ENCODE data around the gene ALKBH5. TPM values are rescaled to one million over a fixed set of nuclear protein-coding genes. Genes with fewer than 3 reads are reported as not detected.

ALKBH5 gene
- polyA plus RNA-seq, 3 donors: 50.4 to 79.1 (median 78.9) TPM

- H3K4me2 ChIP-seq (replicated peaks; ENCODE audit: extremely low read depth, low read length, poor library complexity, severe bottlenecking): peak overlapping the region; percentile 92
- H3K4me3 ChIP-seq (replicated peaks in 1 of 3; ENCODE audit: low read depth in 2 of 3, low read length in 3 of 3): peak overlapping the region; percentile 78 to 82 (median 81)
- WGBS (ENCODE audit: insufficient coverage): under 1% methylated on average over 14 of the region's 16 CpGs
- peaks cover 0 to 2% (median 1%) of the 10 kb centered on the region in 3 donors for H3K27me3 Mint-ChIP-seq (ENCODE audit: low read depth in 3 of 3)
- TF ChIP-seq, protein P1, sequence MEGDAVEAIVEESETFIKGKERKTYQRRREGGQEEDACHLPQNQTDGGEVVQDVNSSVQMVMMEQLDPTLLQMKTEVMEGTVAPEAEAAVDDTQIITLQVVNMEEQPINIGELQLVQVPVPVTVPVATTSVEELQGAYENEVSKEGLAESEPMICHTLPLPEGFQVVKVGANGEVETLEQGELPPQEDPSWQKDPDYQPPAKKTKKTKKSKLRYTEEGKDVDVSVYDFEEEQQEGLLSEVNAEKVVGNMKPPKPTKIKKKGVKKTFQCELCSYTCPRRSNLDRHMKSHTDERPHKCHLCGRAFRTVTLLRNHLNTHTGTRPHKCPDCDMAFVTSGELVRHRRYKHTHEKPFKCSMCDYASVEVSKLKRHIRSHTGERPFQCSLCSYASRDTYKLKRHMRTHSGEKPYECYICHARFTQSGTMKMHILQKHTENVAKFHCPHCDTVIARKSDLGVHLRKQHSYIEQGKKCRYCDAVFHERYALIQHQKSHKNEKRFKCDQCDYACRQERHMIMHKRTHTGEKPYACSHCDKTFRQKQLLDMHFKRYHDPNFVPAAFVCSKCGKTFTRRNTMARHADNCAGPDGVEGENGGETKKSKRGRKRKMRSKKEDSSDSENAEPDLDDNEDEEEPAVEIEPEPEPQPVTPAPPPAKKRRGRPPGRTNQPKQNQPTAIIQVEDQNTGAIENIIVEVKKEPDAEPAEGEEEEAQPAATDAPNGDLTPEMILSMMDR (IDR thresholded peaks at IDR 0.05): no peak
- DNase-seq: peak; percentile 86 to 89 (median 88)
- peaks cover 37 to 40% of the 10 kb centered on the region in 2 donors for H3K36me3 ChIP-seq (replicated peaks in 1 of 2; ENCODE audit: control insufficient read depth in 1 of 2, insufficient read depth in 2 of 2, low read length in 2 of 2)
- H3K4me3 Mint-ChIP-seq: peak overlapping the region; percentile 95 to 98
- H3K9me3 ChIP-seq (replicated peaks in 1 of 2; ENCODE audit: control insufficient read depth in 1 of 2, insufficient read depth in 1 of 2, low read length in 2 of 2): no peaks in the 10 kb centered on the region
- peaks cover 35 to 42% of the 10 kb centered on the region in 2 donors for H3K36me3 Mint-ChIP-seq
- peak overlapping the region; percentile 93 for H2AFZ ChIP-seq (ENCODE audit: insufficient read depth, low read depth, low read length, poor library complexity, severe bottlenecking)
- peak overlapping the region; percentile 90 to 95 for H3K27ac ChIP-seq (ENCODE audit: low read depth in 1 of 2, low read length in 2 of 2)
- H3K27me3 ChIP-seq (ENCODE audit: control insufficient read depth in 2 of 2, insufficient read depth in 2 of 2, low read length in 2 of 2): no peaks in the 10 kb centered on the region
- intact Hi-C loops (cut with micrococcal nuclease): loop anchor here in 1 of 2 donors (5.0 kb wide), 1 partner anchor 39 kb away; no protein-coding TSS in a partner anchor
- H3K9me3 Mint-ChIP-seq: no peaks in the 10 kb centered on the region
- peak overlapping the region; percentile 99 to 100 (median 99) for H3K27ac Mint-ChIP-seq
- H3K4me1 ChIP-seq (ENCODE audit: control insufficient read depth in 1 of 2, insufficient read depth in 2 of 2, low read length in 2 of 2): peaks cover 39 to 54% of the 10 kb centered on the region in 2 donors
- peaks cover 46% of the 10 kb centered on the region for H3K79me2 ChIP-seq (ENCODE audit: insufficient read depth, low read length)
- H3K9ac ChIP-seq (ENCODE audit: insufficient read depth, low read length, poor library complexity, severe bottlenecking): peak overlapping the region; percentile 99
- H4K20me1 ChIP-seq (ENCODE audit: insufficient read depth, low read length): peaks cover 52% of the 10 kb centered on the region
- H3K4me1 Mint-ChIP-seq: peaks cover 38% of the 10 kb centered on the region
Measured at GRCh38 chr17:18257982-18258355, 74.3 kb downstream of the ALKBH5 start.

GRCh38 chr17:18258356-18259038, 74.9 kb downstream of the ALKBH5 start, which contains the start of gene FLII:
TSS of gene FLII (minus strand) at chr17:18258738. CDS start at chr17:18258690, 48 bp downstream.
- peak within 1 kb of the TSS; percentile 95 to 98 for H3K4me3 Mint-ChIP-seq
- TF ChIP-seq, protein P1 (IDR thresholded peaks at IDR 0.05): no peak
- H3K4me2 ChIP-seq (replicated peaks; ENCODE audit: extremely low read depth, low read length, poor library complexity, severe bottlenecking): peak within 1 kb of the TSS; percentile 92
- H3K36me3 ChIP-seq (replicated peaks in 1 of 2; ENCODE audit: control insufficient read depth in 1 of 2, insufficient read depth in 2 of 2, low read length in 2 of 2): peaks cover 32 to 40% of the 10 kb centered on the region in 2 donors
- peaks cover 0 to 2% (median 1%) of the 10 kb centered on the region in 3 donors for H3K27me3 Mint-ChIP-seq (ENCODE audit: low read depth in 3 of 3)
- H4K20me1 ChIP-seq (ENCODE audit: insufficient read depth, low read length): peaks cover 47% of the 10 kb centered on the region
- no peaks in the 10 kb centered on the region for H3K9me3 Mint-ChIP-seq
- H3K27ac ChIP-seq (ENCODE audit: low read depth in 1 of 2, low read length in 2 of 2): peak within 1 kb of the TSS; percentile 90 to 95
- 2% methylated on average over 71 of the region's 71 CpGs for WGBS (ENCODE audit: insufficient coverage)
- peaks cover 34 to 42% of the 10 kb centered on the region in 2 donors for H3K36me3 Mint-ChIP-seq
- peak within 1 kb of the TSS; percentile 78 to 82 (median 81) for H3K4me3 ChIP-seq (replicated peaks in 1 of 3; ENCODE audit: low read depth in 2 of 3, low read length in 3 of 3)
- H2AFZ ChIP-seq (ENCODE audit: insufficient read depth, low read depth, low read length, poor library complexity, severe bottlenecking): peak within 1 kb of the TSS; percentile 93
- H3K4me1 ChIP-seq (ENCODE audit: control insufficient read depth in 1 of 2, insufficient read depth in 2 of 2, low read length in 2 of 2): peaks cover 39 to 54% of the 10 kb centered on the region in 2 donors
- H3K27me3 ChIP-seq (ENCODE audit: control insufficient read depth in 2 of 2, insufficient read depth in 2 of 2, low read length in 2 of 2): no peaks in the 10 kb centered on the region
- DNase-seq: peak; percentile 26 to 60 (median 29)
- H3K9me3 ChIP-seq (replicated peaks in 1 of 2; ENCODE audit: control insufficient read depth in 1 of 2, insufficient read depth in 1 of 2, low read length in 2 of 2): no peaks in the 10 kb centered on the region
- intact Hi-C loops (cut with micrococcal nuclease): loop anchor here in 1 of 2 donors (5.0 kb wide), 1 partner anchor 39 kb away; no protein-coding TSS in a partner anchor
- H3K9ac ChIP-seq (ENCODE audit: insufficient read depth, low read length, poor library complexity, severe bottlenecking): peak within 1 kb of the TSS; percentile 99
- peaks cover 38% of the 10 kb centered on the region for H3K4me1 Mint-ChIP-seq
- peak within 1 kb of the TSS; percentile 99 to 100 (median 99) for H3K27ac Mint-ChIP-seq
- peaks cover 46% of the 10 kb centered on the region for H3K79me2 ChIP-seq (ENCODE audit: insufficient read depth, low read length)

Other genes with a start within 250 kb of the ALKBH5 start
- gene TOM1L2, start 211.4 kb upstream of the ALKBH5 start, polyA plus RNA-seq: 10 to 100 TPM in 1 of 3 donors, 1 to 10 TPM in 2; 1.7 to 28.2 (median 2.8) TPM
- gene DRC3, start 211.0 kb upstream of the ALKBH5 start, polyA plus RNA-seq: under 1 TPM; 0.23 to 0.58 (median 0.39) TPM
- gene ATPAF2, start 144.7 kb upstream of the ALKBH5 start, polyA plus RNA-seq: 10 to 100 TPM; 41.3 to 50.8 (median 44.9) TPM
- 1 to 10 TPM; 4.1 to 6.0 (median 4.4) TPM for gene GID4, start 144.4 kb upstream of the ALKBH5 start, polyA plus RNA-seq
- 10 to 100 TPM; 26.9 to 36.1 (median 32.0) TPM for gene DRG2, start 95.9 kb upstream of the ALKBH5 start, polyA plus RNA-seq
- gene MYO15A, start 75.1 kb upstream of the ALKBH5 start, polyA plus RNA-seq: 1 to 10 TPM in 1 of 3 donors, under 1 TPM in 2; 0.31 to 4.4 (median 0.56) TPM
- gene LLGL1, start 41.8 kb downstream of the ALKBH5 start, polyA plus RNA-seq: 10 to 100 TPM in 1 of 3 donors, under 1 TPM in 2; 0.52 to 10.8 (median 0.76) TPM
- gene FLII, start 74.9 kb downstream of the ALKBH5 start, polyA plus RNA-seq: 100 to 1,000 TPM; 145 to 724 (median 227) TPM
- gene MIEF2, start 76.8 kb downstream of the ALKBH5 start, polyA plus RNA-seq: 1 to 10 TPM; 3.5 to 6.1 (median 4.9) TPM
- 10 to 100 TPM; 15.2 to 25.6 (median 22.3) TPM for gene TOP3A, start 131.2 kb downstream of the ALKBH5 start, polyA plus RNA-seq
- gene SMCR8, start 131.5 kb downstream of the ALKBH5 start, polyA plus RNA-seq: 10 to 100 TPM in 1 of 3 donors, 1 to 10 TPM in 2; 2.4 to 24.4 (median 5.3) TPM
- gene SHMT1, start 179.7 kb downstream of the ALKBH5 start, polyA plus RNA-seq: 10 to 100 TPM in 2 of 3 donors, 1 to 10 TPM in 1; 4.2 to 17.9 (median 16.6) TPM
- not detected for gene EVPLL, start 193.9 kb downstream of the ALKBH5 start, polyA plus RNA-seq

All from CD14-positive monocyte (primary cell).